C4-2B (cell line): Measurements from ENCODE around the gene ZNF711.

Experiments used
- ZFX ChIP-seq: fragments of 450-650 bp; IDR thresholded peaks from 2 replicates; pipeline ENCODE4 v1.6.1; 2017
- TF ChIP-seq, protein P1 (sequence below): fragments of 450-650 bp; conservative IDR thresholded peaks from 2 replicates; pipeline ENCODE4 v1.5.1; 2017; ENCODE audit warnings: mild to moderate bottlenecking

DNA sequence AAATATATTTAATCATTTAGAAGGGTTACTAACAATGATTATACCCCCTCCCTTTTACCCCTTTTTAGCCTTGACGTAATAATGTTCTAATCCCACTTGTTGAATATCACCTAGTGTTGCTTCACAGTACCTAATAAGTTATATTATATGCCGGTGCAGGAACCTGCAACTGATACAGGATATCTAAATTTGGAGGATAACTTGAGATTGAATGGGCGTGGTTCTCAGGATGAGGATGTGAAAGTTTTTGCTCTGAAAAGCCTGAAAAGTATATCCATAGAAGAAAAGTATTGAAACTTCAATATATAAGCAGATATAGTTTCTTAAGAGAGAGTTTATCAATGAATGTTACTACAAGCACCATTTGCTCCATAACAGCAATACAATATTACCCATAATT lies 59.8 kb downstream of the ZNF711 start:
- TF ChIP-seq, protein P1, sequence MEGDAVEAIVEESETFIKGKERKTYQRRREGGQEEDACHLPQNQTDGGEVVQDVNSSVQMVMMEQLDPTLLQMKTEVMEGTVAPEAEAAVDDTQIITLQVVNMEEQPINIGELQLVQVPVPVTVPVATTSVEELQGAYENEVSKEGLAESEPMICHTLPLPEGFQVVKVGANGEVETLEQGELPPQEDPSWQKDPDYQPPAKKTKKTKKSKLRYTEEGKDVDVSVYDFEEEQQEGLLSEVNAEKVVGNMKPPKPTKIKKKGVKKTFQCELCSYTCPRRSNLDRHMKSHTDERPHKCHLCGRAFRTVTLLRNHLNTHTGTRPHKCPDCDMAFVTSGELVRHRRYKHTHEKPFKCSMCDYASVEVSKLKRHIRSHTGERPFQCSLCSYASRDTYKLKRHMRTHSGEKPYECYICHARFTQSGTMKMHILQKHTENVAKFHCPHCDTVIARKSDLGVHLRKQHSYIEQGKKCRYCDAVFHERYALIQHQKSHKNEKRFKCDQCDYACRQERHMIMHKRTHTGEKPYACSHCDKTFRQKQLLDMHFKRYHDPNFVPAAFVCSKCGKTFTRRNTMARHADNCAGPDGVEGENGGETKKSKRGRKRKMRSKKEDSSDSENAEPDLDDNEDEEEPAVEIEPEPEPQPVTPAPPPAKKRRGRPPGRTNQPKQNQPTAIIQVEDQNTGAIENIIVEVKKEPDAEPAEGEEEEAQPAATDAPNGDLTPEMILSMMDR, result no peak
- TF ChIP-seq ZFX, result no peak
